ENCODE data around the gene UNC5C. TPM values are rescaled to one million over a fixed set of nuclear protein-coding genes. Genes with fewer than 3 reads are reported as not detected.

UNC5C gene
- total RNA-seq, 1 experiment from 2014 or later, result not detected

- peak; percentile 2 for DNase-seq (ENCODE audit: low read depth)
Observed at GRCh38 chr4:95466791-95467190, 82.0 kb downstream of the UNC5C start.

GRCh38 chr4:95465010-95465409, 83.8 kb downstream of the UNC5C start:
- DNase-seq (ENCODE audit: low read depth), result peak; percentile 1

GRCh38 chr4:95462921-95463320, 85.9 kb downstream of the UNC5C start:
- DNase-seq (ENCODE audit: low read depth), result no peak

- no peak for DNase-seq (ENCODE audit: low read depth)
Observed at GRCh38 chr4:95457353-95457752, 91.4 kb downstream of the UNC5C start.

GRCh38 chr4:95450294-95450693, 98.5 kb downstream of the UNC5C start:
- DNase-seq (ENCODE audit: low read depth), result no peak

- DNase-seq (ENCODE audit: low read depth), result no peak
Observed at GRCh38 chr4:95446173-95446572, 102.6 kb downstream of the UNC5C start.

GRCh38 chr4:95445251-95445650, 103.5 kb downstream of the UNC5C start:
- DNase-seq (ENCODE audit: low read depth), result no peak

- no peak for DNase-seq (ENCODE audit: low read depth)
Observed at GRCh38 chr4:95444812-95445211, 104.0 kb downstream of the UNC5C start.

GRCh38 chr4:95439896-95440295, 108.9 kb downstream of the UNC5C start:
- no peak for DNase-seq (ENCODE audit: low read depth)

- no peak for DNase-seq (ENCODE audit: low read depth)
Observed at GRCh38 chr4:95439071-95439470, 109.7 kb downstream of the UNC5C start.

GRCh38 chr4:95432466-95432865, 116.3 kb downstream of the UNC5C start:
- no peak for DNase-seq (ENCODE audit: low read depth)

GRCh38 chr4:95431678-95432077, 117.1 kb downstream of the UNC5C start:
- no peak for DNase-seq (ENCODE audit: low read depth)

GRCh38 chr4:95429416-95429815, 119.4 kb downstream of the UNC5C start:
- no peak for DNase-seq (ENCODE audit: low read depth)

GRCh38 chr4:95428291-95429070, 120.3 kb downstream of the UNC5C start:
- no peak for DNase-seq (ENCODE audit: low read depth)

- no peak for DNase-seq (ENCODE audit: low read depth)
Observed at GRCh38 chr4:95426455-95426854, 122.3 kb downstream of the UNC5C start.

- DNase-seq (ENCODE audit: low read depth), result no peak
Observed at GRCh38 chr4:95422436-95422835, 126.3 kb downstream of the UNC5C start.

GRCh38 chr4:95421869-95422268, 126.9 kb downstream of the UNC5C start:
- no peak for DNase-seq (ENCODE audit: low read depth)

GRCh38 chr4:95417531-95417930, 131.2 kb downstream of the UNC5C start:
- no peak for DNase-seq (ENCODE audit: low read depth)

- DNase-seq (ENCODE audit: low read depth), result no peak
Observed at GRCh38 chr4:95415346-95415771, 133.4 kb downstream of the UNC5C start.

- DNase-seq (ENCODE audit: low read depth), result no peak
Observed at GRCh38 chr4:95411371-95412088, 137.2 kb downstream of the UNC5C start.

- no peak for DNase-seq (ENCODE audit: low read depth)
Observed at GRCh38 chr4:95410387-95410977, 138.3 kb downstream of the UNC5C start.

- DNase-seq (ENCODE audit: low read depth), result no peak
Observed at GRCh38 chr4:95409750-95410149, 139.0 kb downstream of the UNC5C start.

- DNase-seq (ENCODE audit: low read depth), result peak; percentile 11
Observed at GRCh38 chr4:95409127-95409526, 139.6 kb downstream of the UNC5C start.

Data from Daoy (cell line).